Liver (tissue), 9 donors: ENCODE measurements around the gene USP48. TPM values are rescaled to one million over a fixed set of nuclear protein-coding genes. Genes with fewer than 3 reads are reported as not detected.

Source experiments
- DNase-seq: peaks from one replicate; pipeline ENCODE4 v3.0.0-alpha.2; 2017; ENCODE audit warnings: low spot score
- H3K27ac ChIP-seq, 2 donors: one replicate each; pipeline ENCODE4 v1.7.0; 2013; ENCODE audit warnings: inconsistent platforms in 2 of 2, low read length in 2 of 2, control low read depth in 1 of 2, low read depth in 1 of 2, mild to moderate bottlenecking in 1 of 2
- H3K27me3 ChIP-seq, 4 donors: one replicate each; pipeline versions ENCODE4 v1.6.1 to v1.7.0; 2013; ENCODE audit warnings: low read length in 3 of 4, inconsistent platforms in 1 of 4, mild to moderate bottlenecking in 1 of 4, moderate library complexity in 1 of 4; ENCODE audit not compliant: control insufficient read depth in 4 of 4, insufficient read depth in 4 of 4
- H3K36me3 ChIP-seq, 4 donors: one replicate each; pipeline versions ENCODE4 v1.6.1 to v1.7.0; 2013; ENCODE audit warnings: low read length in 3 of 4, mild to moderate bottlenecking in 3 of 4, low read depth in 1 of 4, moderate library complexity in 1 of 4; ENCODE audit not compliant: control insufficient read depth in 4 of 4, insufficient read depth in 3 of 4
- H3K4me1 ChIP-seq, 4 donors: one replicate each; pipeline versions ENCODE4 v1.6.1 to v1.7.0; 2013; ENCODE audit warnings: low read length in 3 of 4, mild to moderate bottlenecking in 3 of 4, moderate library complexity in 1 of 4; ENCODE audit not compliant: control insufficient read depth in 4 of 4, insufficient read depth in 4 of 4
- H3K4me3 ChIP-seq, 3 donors: one replicate each; pipeline versions ENCODE4 v1.6.1 to v1.7.0; 2013; ENCODE audit warnings: low read length in 3 of 3, control low read depth in 1 of 3, low read depth in 1 of 3, mild to moderate bottlenecking in 1 of 3
- H3K9ac ChIP-seq, 2 donors: one replicate each; pipeline ENCODE4 v1.7.0; 2013; ENCODE audit warnings: low read length in 2 of 2, mild to moderate bottlenecking in 2 of 2, moderate library complexity in 2 of 2, control low read depth in 1 of 2, low read depth in 1 of 2
- H3K9me3 ChIP-seq, 4 donors: one replicate each; pipeline versions ENCODE4 v1.6.1 to v1.7.0; 2013; ENCODE audit warnings: low read length in 3 of 4; ENCODE audit not compliant: control insufficient read depth in 4 of 4
- EGR1 ChIP-seq, 2 donors: IDR thresholded peaks; 2 replicates each; pipeline ENCODE4 v1.6.1; 2016 to 2018; ENCODE audit warnings: antibody characterized with exemption in 2 of 2, low read depth in 2 of 2
- FOXA1 ChIP-seq: IDR thresholded peaks from 2 replicates; pipeline ENCODE4 v1.6.1; 2016; ENCODE audit warnings: antibody characterized with exemption
- FOXA2 ChIP-seq: IDR thresholded peaks from 2 replicates; pipeline ENCODE4 v1.6.1; 2016; ENCODE audit warnings: antibody characterized with exemption
- GABPA ChIP-seq, 2 donors: IDR thresholded peaks in 1 of 2; conservative IDR thresholded peaks in 1 of 2; 2 replicates each; pipeline ENCODE4 v1.6.1; 2016; ENCODE audit warnings: antibody characterized with exemption in 2 of 2, mild to moderate bottlenecking in 1 of 2, moderate library complexity in 1 of 2
- HNF4A ChIP-seq, 2 donors: conservative IDR thresholded peaks; 2 replicates each; pipeline ENCODE4 v1.6.1; 2016; ENCODE audit warnings: antibody characterized with exemption in 2 of 2, mild to moderate bottlenecking in 2 of 2
- JUND ChIP-seq, 2 donors: IDR thresholded peaks; 2 replicates each; pipeline ENCODE4 v1.6.1; 2016; ENCODE audit warnings: antibody characterized with exemption in 2 of 2
- NR2F2 ChIP-seq: IDR thresholded peaks from 2 replicates; pipeline ENCODE4 v1.6.1; 2016; ENCODE audit warnings: antibody characterized with exemption
- RAD21 ChIP-seq, 2 donors: IDR thresholded peaks; 2 replicates each; pipeline ENCODE4 v1.6.1; 2016; ENCODE audit warnings: antibody characterized with exemption in 2 of 2, mild to moderate bottlenecking in 2 of 2
- RXRA ChIP-seq, 2 donors: IDR thresholded peaks; 2 replicates each; pipeline ENCODE4 v1.6.1; 2017 to 2018; ENCODE audit warnings: antibody characterized with exemption in 2 of 2, mild to moderate bottlenecking in 1 of 2
- SP1 ChIP-seq: IDR thresholded peaks from 2 replicates; pipeline ENCODE4 v1.6.1; 2018; ENCODE audit warnings: antibody characterized with exemption, mild to moderate bottlenecking
- YY1 ChIP-seq: IDR thresholded peaks from 2 replicates; pipeline ENCODE4 v1.6.1; 2016; ENCODE audit warnings: antibody characterized with exemption, mild to moderate bottlenecking
- WGBS: extraction: QIAGEN DNeasy Blood & Tissue Kit; methylation state at CpG from one replicate; pipeline ENCODE4 v1.1.7; 2013; 5-methylcytosine and 5-hydroxymethylcytosine counted together
- polyA plus RNA-seq, 2 donors: library from polyadenylated mRNA; stranded (reverse) in 1 of 2; unstranded in 1 of 2; fragments of 200-250 nt in 1 of 2; fragments of >200 nt in 1 of 2; fragmentation: Nextera tagmentation in 1 of 2; extraction: Ambion mirVana in 1 of 2; gene quantifications; one replicate each; pipeline versions ENCODE4 v1.2.1 to v1.2.3, GENCODE V29; 2013 to 2015
- total RNA-seq, 2 donors: library from RNA; depleted of rRNA; stranded (reverse); fragments of >200 nt; gene quantifications; one replicate each; pipeline ENCODE4 v1.2.3, GENCODE V29; 2014
- TF ChIP-seq, protein P1 (sequence below): IDR thresholded peaks from 2 replicates; pipeline ENCODE4 v1.6.1; 2016; ENCODE audit warnings: antibody characterized with exemption
- TF ChIP-seq, protein P2 (sequence below): IDR thresholded peaks from 2 replicates; pipeline ENCODE4 v1.6.1; 2016; ENCODE audit warnings: antibody characterized with exemption
- TF ChIP-seq, protein P3 (sequence below): IDR thresholded peaks from 2 replicates; pipeline ENCODE4 v1.6.1; 2016; ENCODE audit warnings: antibody characterized with exemption
- TF ChIP-seq, protein P4 (sequence below): fragments of 150-350 bp; IDR thresholded peaks from 2 replicates; pipeline ENCODE4 v1.5.1; 2017; ENCODE audit warnings: improper control_type of control experiment, low read depth, low read length; ENCODE audit not compliant: missing input control
- donor health status: healthy.
- donor health status: healthy.
- donor health status: healthy.
- donor health status: healthy.
- donor health status: healthy.

USP48 gene
- total and polyA plus RNA-seq, 4 donors, result 7.8 to 34.9 (median 23.1) TPM

DNA sequence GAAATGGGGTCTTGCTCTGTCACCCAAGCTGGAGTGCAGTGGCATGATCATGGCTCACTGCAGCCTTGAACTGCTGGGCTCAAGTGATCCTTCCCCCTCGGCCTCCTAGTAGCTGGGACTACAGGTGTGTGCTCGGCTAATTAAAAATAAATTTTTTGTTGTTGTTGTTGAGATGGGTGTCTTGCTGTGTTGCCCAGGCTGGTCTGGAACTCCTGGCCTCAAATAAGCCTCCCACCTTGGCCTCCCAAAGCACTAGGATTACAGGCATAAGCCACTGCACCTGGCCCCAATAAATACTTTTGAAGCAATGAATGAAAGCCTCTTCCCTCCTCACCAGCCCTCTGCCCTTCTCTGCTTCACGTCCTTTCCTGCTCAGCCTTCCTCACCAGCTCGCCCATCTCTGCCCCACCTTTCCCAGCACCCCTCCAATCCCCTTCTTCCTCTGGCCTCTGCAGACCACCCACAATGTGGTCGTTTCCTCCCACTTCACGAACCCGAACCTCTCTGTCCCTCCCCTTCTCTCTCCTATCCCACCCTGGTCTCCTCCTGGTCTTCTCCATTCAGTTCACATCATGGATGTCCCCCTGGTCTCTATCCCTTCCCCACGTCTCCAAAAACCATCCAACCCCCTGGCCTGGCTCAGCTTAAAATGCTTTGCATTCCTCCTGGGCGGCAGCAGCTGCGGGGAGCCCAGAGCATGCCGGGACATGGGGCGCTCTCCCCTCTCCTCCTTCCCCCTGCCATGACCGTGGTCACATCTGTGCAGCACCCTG is 152.2 kb downstream of the USP48 start (continued):
- TF ChIP-seq, protein P1, sequence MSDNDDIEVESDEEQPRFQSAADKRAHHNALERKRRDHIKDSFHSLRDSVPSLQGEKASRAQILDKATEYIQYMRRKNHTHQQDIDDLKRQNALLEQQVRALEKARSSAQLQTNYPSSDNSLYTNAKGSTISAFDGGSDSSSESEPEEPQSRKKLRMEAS, result no peak
- TF ChIP-seq, protein P2, sequence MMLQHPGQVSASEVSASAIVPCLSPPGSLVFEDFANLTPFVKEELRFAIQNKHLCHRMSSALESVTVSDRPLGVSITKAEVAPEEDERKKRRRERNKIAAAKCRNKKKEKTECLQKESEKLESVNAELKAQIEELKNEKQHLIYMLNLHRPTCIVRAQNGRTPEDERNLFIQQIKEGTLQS, result no peak
- TF ChIP-seq RXRA (IDR thresholded peaks at IDR 0.05) (no peak), RAD21 (IDR thresholded peaks at IDR 0.05) (no peak), NR2F2 (no peak)

DNA sequence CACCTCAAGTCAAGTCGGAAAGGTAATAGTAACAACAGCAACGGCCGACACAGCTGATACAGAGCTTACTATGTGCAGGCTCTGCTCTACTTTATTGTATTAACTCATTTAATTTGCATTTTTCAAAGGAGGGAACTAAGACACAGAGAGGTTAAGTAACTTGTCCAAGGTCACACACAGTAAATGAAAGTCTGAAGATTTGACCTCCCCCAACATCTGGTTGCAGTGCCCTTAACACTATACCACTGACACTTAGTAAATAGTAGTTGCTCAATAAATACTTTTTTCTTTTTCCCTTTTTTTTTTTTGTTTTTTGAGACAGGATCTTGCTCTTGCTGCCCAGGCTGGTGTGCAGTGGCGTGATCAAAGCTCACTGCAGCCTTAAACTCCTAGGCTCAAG is 153.0 kb downstream of the USP48 start:
- no peaks in the 10 kb centered on the region for H3K27me3 ChIP-seq

DNA sequence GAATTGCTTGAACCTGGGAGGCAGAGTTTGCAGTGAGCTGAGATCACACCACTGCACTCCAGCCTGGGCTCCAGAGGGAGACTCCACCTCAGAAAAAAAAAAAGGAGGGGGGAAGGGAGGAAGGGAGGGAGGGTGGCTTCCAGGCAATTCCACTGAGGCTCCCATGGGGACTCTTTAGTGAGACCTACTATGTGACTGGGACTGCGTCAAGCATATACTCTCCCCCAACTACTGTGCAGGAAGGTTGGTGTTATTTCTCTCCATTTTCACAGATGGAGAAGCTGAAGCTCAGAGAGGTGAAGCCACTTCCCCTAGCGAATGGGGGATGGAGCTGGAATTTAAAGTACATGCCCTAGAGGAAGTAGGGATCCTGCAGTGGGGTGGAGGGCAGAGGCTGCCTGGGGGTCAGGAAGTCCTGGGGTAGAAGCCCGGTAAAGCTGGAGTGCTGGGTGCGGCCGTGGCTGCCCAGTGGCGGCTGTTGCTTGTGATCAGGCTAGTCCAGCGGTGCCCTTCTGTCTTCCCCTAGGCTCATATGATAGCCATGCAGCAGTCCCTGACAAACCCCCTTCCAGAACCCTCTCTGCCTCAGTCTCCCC is 154.1 kb downstream of the USP48 start:
- Histone ChIP-seq H3K4me1 (peaks cover 9 to 19% (median 17%) of the 10 kb centered on the region in 4 donors), H3K27ac (no peak overlapping the region), H3K27me3 (no peaks in the 10 kb centered on the region), H3K36me3 (no peaks in the 10 kb centered on the region), H3K9ac (no peak overlapping the region), H3K9me3 (no peaks in the 10 kb centered on the region), H3K4me3 (no peak overlapping the region)
- DNase-seq, result no peak
- TF ChIP-seq, protein P1, result no peak
- TF ChIP-seq GABPA (IDR thresholded peaks at IDR 0.05 in 1 of 2, conservative IDR thresholded peaks at IDR 0.05 in 1 of 2) (no peak), RAD21 (IDR thresholded peaks at IDR 0.05) (no peak), SP1 (no peak), HNF4A (conservative IDR thresholded peaks at IDR 0.05) (no peak), FOXA2 (no peak)
- WGBS, result 80% methylated on average over 7 of the region's 7 CpGs

More for the DNA sequence above, 153.0 kb downstream of the USP48 start:
- Histone ChIP-seq H3K4me1 (peaks cover 6 to 18% (median 11%) of the 10 kb centered on the region in 4 donors), H3K27ac (no peak overlapping the region), H3K9me3 (no peaks in the 10 kb centered on the region), H3K4me3 (no peak overlapping the region), H3K36me3 (no peaks in the 10 kb centered on the region), H3K9ac (no peak overlapping the region)
- 97% methylated on average over 4 of the region's 4 CpGs for WGBS
- TF ChIP-seq HNF4A (conservative IDR thresholded peaks at IDR 0.05) (no peak), YY1 (no peak), JUND (IDR thresholded peaks at IDR 0.05) (no peak), FOXA1 (no peak), EGR1 (IDR thresholded peaks at IDR 0.05; ENCODE audit: low read depth in 2 of 2) (no peak)
- TF ChIP-seq, protein P1, result no peak
- TF ChIP-seq, protein P3, sequence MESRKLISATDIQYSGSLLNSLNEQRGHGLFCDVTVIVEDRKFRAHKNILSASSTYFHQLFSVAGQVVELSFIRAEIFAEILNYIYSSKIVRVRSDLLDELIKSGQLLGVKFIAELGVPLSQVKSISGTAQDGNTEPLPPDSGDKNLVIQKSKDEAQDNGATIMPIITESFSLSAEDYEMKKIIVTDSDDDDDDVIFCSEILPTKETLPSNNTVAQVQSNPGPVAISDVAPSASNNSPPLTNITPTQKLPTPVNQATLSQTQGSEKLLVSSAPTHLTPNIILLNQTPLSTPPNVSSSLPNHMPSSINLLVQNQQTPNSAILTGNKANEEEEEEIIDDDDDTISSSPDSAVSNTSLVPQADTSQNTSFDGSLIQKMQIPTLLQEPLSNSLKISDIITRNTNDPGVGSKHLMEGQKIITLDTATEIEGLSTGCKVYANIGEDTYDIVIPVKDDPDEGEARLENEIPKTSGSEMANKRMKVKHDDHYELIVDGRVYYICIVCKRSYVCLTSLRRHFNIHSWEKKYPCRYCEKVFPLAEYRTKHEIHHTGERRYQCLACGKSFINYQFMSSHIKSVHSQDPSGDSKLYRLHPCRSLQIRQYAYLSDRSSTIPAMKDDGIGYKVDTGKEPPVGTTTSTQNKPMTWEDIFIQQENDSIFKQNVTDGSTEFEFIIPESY, result no peak
- TF ChIP-seq, protein P4, sequence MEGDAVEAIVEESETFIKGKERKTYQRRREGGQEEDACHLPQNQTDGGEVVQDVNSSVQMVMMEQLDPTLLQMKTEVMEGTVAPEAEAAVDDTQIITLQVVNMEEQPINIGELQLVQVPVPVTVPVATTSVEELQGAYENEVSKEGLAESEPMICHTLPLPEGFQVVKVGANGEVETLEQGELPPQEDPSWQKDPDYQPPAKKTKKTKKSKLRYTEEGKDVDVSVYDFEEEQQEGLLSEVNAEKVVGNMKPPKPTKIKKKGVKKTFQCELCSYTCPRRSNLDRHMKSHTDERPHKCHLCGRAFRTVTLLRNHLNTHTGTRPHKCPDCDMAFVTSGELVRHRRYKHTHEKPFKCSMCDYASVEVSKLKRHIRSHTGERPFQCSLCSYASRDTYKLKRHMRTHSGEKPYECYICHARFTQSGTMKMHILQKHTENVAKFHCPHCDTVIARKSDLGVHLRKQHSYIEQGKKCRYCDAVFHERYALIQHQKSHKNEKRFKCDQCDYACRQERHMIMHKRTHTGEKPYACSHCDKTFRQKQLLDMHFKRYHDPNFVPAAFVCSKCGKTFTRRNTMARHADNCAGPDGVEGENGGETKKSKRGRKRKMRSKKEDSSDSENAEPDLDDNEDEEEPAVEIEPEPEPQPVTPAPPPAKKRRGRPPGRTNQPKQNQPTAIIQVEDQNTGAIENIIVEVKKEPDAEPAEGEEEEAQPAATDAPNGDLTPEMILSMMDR, result no peak
- DNase-seq, result no peak

Other genes with a start within 250 kb of the USP48 start
- 10 to 100 TPM; 10.7 to 23.1 TPM for gene RAP1GAP, start 113.8 kb downstream of the USP48 start, total RNA-seq
- gene RAP1GAP, start 113.8 kb downstream of the USP48 start, polyA plus RNA-seq, result 10 to 100 TPM in 1 of 2 donors, 1 to 10 TPM in 1; 8.6 to 11.8 TPM
- under 1 TPM in 1 of 2 donors, not detected in 1; 0.23 TPM for gene LDLRAD2, start 29.1 kb upstream of the USP48 start, total RNA-seq
- gene LDLRAD2, start 29.1 kb upstream of the USP48 start, polyA plus RNA-seq, result 1 to 10 TPM in 1 of 2 donors, under 1 TPM in 1; 0.12 to 2.7 TPM
- gene HSPG2, start 154.2 kb upstream of the USP48 start, total RNA-seq, result 10 to 100 TPM; 26.8 to 43.9 TPM
- gene HSPG2, start 154.2 kb upstream of the USP48 start, polyA plus RNA-seq, result 10 to 100 TPM in 1 of 2 donors, 1 to 10 TPM in 1; 5.6 to 21.0 TPM
- gene CELA3B, start 193.9 kb upstream of the USP48 start, total RNA-seq, result not detected
- gene CELA3B, start 193.9 kb upstream of the USP48 start, polyA plus RNA-seq, result not detected
- under 1 TPM in 1 of 2 donors, not detected in 1; 0.23 TPM for gene CELA3A, start 218.5 kb upstream of the USP48 start, total RNA-seq
- gene CELA3A, start 218.5 kb upstream of the USP48 start, polyA plus RNA-seq, result under 1 TPM in 1 of 2 donors, not detected in 1; 0.06 TPM